ENCODE measurements around the gene P3H1. TPM values are rescaled to one million over a fixed set of nuclear protein-coding genes. Genes with fewer than 3 reads are reported as not detected.

The P3H1 gene
- polyA plus RNA-seq, 3 donors: 16.8 to 56.9 (median 16.9) TPM

DNA sequence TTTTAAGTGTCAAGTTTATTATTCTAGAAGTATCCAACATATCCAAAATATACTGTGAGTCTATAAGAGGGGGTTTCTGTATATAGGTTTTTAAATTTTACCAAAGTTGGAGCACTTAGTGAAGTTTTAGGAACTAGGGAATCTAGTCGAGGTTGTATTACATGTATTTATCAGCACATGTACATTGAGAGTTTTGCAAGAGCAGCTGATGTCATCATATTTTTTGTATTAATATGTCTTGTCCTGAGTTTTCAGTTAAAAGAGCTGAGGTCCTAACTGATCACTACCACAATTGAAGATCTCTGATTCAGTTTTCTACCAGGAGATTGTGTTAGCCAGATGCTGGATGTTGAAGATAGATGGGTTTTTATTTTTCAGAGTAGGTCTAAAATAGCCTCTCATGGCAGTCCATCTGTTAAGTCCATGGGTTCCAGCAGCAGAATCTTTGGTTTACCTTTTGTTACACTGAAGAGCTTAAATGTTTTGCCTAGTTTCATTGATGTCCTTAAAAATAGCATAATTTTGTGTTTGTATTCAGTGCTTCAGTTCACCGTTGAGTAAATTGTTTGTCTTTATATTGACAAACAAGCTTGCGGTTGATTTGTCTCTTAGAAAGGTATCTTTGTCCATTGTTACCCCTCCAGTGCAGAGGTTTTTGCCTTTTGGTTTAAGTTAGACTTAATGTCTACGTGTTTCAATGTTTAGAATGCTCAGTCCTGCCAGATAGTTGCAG is 68.6 kb downstream of the P3H1 start:
- TF ChIP-seq, protein P1, sequence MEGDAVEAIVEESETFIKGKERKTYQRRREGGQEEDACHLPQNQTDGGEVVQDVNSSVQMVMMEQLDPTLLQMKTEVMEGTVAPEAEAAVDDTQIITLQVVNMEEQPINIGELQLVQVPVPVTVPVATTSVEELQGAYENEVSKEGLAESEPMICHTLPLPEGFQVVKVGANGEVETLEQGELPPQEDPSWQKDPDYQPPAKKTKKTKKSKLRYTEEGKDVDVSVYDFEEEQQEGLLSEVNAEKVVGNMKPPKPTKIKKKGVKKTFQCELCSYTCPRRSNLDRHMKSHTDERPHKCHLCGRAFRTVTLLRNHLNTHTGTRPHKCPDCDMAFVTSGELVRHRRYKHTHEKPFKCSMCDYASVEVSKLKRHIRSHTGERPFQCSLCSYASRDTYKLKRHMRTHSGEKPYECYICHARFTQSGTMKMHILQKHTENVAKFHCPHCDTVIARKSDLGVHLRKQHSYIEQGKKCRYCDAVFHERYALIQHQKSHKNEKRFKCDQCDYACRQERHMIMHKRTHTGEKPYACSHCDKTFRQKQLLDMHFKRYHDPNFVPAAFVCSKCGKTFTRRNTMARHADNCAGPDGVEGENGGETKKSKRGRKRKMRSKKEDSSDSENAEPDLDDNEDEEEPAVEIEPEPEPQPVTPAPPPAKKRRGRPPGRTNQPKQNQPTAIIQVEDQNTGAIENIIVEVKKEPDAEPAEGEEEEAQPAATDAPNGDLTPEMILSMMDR (IDR thresholded peaks at IDR 0.05): no peak
- Mint-ChIP-seq H3K36me3 (peaks cover 92 to 95% of the 10 kb centered on the region in 2 donors), H3K9me3 (no peaks in the 10 kb centered on the region), H3K27me3 (ENCODE audit: low read depth in 3 of 3) (no peaks in the 10 kb centered on the region), H3K4me3 (no peak overlapping the region), H3K4me1 (no peaks in the 10 kb centered on the region), H3K27ac (peak overlapping the region in 2 of 7 donors; percentile 1 to 37)
- peak overlapping the region in 1 of 2 donors; percentile 20 for H3K27ac ChIP-seq (ENCODE audit: low read depth in 1 of 2, low read length in 2 of 2)
- no peak overlapping the region for H2AFZ ChIP-seq (ENCODE audit: insufficient read depth, low read depth, low read length, poor library complexity, severe bottlenecking)
- H3K27me3 ChIP-seq (ENCODE audit: control insufficient read depth in 2 of 2, insufficient read depth in 2 of 2, low read length in 2 of 2): no peaks in the 10 kb centered on the region
- H3K36me3 ChIP-seq (replicated peaks in 1 of 2; ENCODE audit: control insufficient read depth in 1 of 2, insufficient read depth in 2 of 2, low read length in 2 of 2): peaks cover 93 to 100% of the 10 kb centered on the region in 2 donors
- H3K9ac ChIP-seq (ENCODE audit: insufficient read depth, low read length, poor library complexity, severe bottlenecking): no peak overlapping the region
- H3K79me2 ChIP-seq (ENCODE audit: insufficient read depth, low read length): peaks cover 63% of the 10 kb centered on the region
- DNase-seq: no peak
- no peak overlapping the region for H3K4me2 ChIP-seq (replicated peaks; ENCODE audit: extremely low read depth, low read length, poor library complexity, severe bottlenecking)
- H3K9me3 ChIP-seq (replicated peaks in 1 of 2; ENCODE audit: control insufficient read depth in 1 of 2, insufficient read depth in 1 of 2, low read length in 2 of 2): no peaks in the 10 kb centered on the region
- peaks cover 91% of the 10 kb centered on the region for H4K20me1 ChIP-seq (ENCODE audit: insufficient read depth, low read length)
- 100% methylated on average over 3 of the region's 4 CpGs for WGBS (ENCODE audit: insufficient coverage)
- H3K4me1 ChIP-seq (ENCODE audit: control insufficient read depth in 1 of 2, insufficient read depth in 2 of 2, low read length in 2 of 2): no peaks in the 10 kb centered on the region
- no peak overlapping the region for H3K4me3 ChIP-seq (replicated peaks in 1 of 3; ENCODE audit: low read depth in 2 of 3, low read length in 3 of 3)
- intact Hi-C loops (cut with micrococcal nuclease): no loop called here

Other genes with a start within 250 kb of the P3H1 start
- gene PPIH, start 108.6 kb downstream of the P3H1 start, polyA plus RNA-seq: 10 to 100 TPM; 28.1 to 31.0 (median 28.8) TPM
- 100 to 1,000 TPM in 1 of 3 donors, 10 to 100 TPM in 2; 65.7 to 301 (median 70.2) TPM for gene YBX1, start 84.6 kb downstream of the P3H1 start, polyA plus RNA-seq
- gene CLDN19, start 26.8 kb downstream of the P3H1 start, polyA plus RNA-seq: not detected
- 1 to 10 TPM; 3.7 to 9.2 (median 4.3) TPM for gene C1orf50, start 221 bp upstream of the P3H1 start, polyA plus RNA-seq
- gene TMEM269, start 18.0 kb upstream of the P3H1 start, polyA plus RNA-seq: under 1 TPM in 1 of 3 donors, not detected in 2; 0.07 TPM
- 10 to 100 TPM in 1 of 3 donors, 1 to 10 TPM in 2; 6.0 to 22.7 (median 8.4) TPM for gene ERMAP, start 50.1 kb upstream of the P3H1 start, polyA plus RNA-seq
- 10 to 100 TPM; 19.5 to 56.1 (median 54.3) TPM for gene SVBP, start 50.4 kb upstream of the P3H1 start, polyA plus RNA-seq
- 1 to 10 TPM; 1.3 to 6.7 (median 1.8) TPM for gene ZNF691, start 79.6 kb upstream of the P3H1 start, polyA plus RNA-seq
- 1 to 10 TPM in 1 of 3 donors, under 1 TPM in 2; 0.56 to 5.0 (median 0.71) TPM for gene SLC2A1, start 191.8 kb upstream of the P3H1 start, polyA plus RNA-seq

Data from CD14-positive monocyte (primary cell).